Measurements from ENCODE around the gene PPP2R5A. TPM values are rescaled to one million over a fixed set of nuclear protein-coding genes. Genes with fewer than 3 reads are reported as not detected.

Gene PPP2R5A
- polyA plus RNA-seq, 1 experiment = 10.2 TPM

GRCh38 chr1:212290608-212291007, 5.4 kb downstream of the PPP2R5A start:
- POLR2A ChIA-PET = no interaction called here
- CTCF ChIA-PET = interaction anchor here (0.9 to 8.8 kb wide), 10 partner anchors 9 to 219 kb away, joined by 3 to 93 read pairs (median 4); no protein-coding TSS in a partner anchor
- Histone ChIP-seq H3K4me3 (ENCODE audit: low read depth, low read length) (no peak overlapping the region), H3K36me3 (ENCODE audit: control insufficient read depth, insufficient read depth, low read length) (no peaks in the 10 kb centered on the region), H3K27me3 (ENCODE audit: control insufficient read depth, insufficient read depth, low read length) (no peaks in the 10 kb centered on the region)
- no peak for TF ChIP-seq CTCF (IDR thresholded peaks at IDR 0.05; ENCODE audit: insufficient read depth, low read depth, low read length)
- DNase-seq (ENCODE audit: low read depth) = no peak

- peak; percentile 70 for TF ChIP-seq CTCF (IDR thresholded peaks at IDR 0.05; ENCODE audit: insufficient read depth, low read depth, low read length)
- no peaks in the 10 kb centered on the region for H3K36me3 ChIP-seq (ENCODE audit: control insufficient read depth, insufficient read depth, low read length)
- H3K27me3 ChIP-seq (ENCODE audit: control insufficient read depth, insufficient read depth, low read length) = no peaks in the 10 kb centered on the region
- H3K4me3 ChIP-seq (ENCODE audit: low read depth, low read length) = no peak overlapping the region
- ChIA-PET POLR2A (no interaction called here), CTCF (interaction anchor here (0.7 to 8.8 kb wide), 15 partner anchors 8 to 227 kb away, joined by 3 to 93 read pairs (median 4); no protein-coding TSS in a partner anchor)
- no peak for DNase-seq (ENCODE audit: low read depth)
Observed at GRCh38 chr1:212291505-212292134, 6.4 kb downstream of the PPP2R5A start.

- no peak for DNase-seq (ENCODE audit: low read depth)
- H3K4me3 ChIP-seq (ENCODE audit: low read depth, low read length) = no peak overlapping the region
- no peaks in the 10 kb centered on the region for H3K36me3 ChIP-seq (ENCODE audit: control insufficient read depth, insufficient read depth, low read length)
- ChIA-PET CTCF (interaction anchor here (0.8 to 8.8 kb wide), 4 partner anchors 75 to 221 kb away, joined by 3 to 93 read pairs (median 4); no protein-coding TSS in a partner anchor), POLR2A (no interaction called here)
- H3K27me3 ChIP-seq (ENCODE audit: control insufficient read depth, insufficient read depth, low read length) = no peaks in the 10 kb centered on the region
- no peak for TF ChIP-seq CTCF (IDR thresholded peaks at IDR 0.05; ENCODE audit: insufficient read depth, low read depth, low read length)
Observed at GRCh38 chr1:212292250-212293105, 7.3 kb downstream of the PPP2R5A start.

- no peak overlapping the region for H3K4me3 ChIP-seq (ENCODE audit: low read depth, low read length)
Observed at GRCh38 chr1:212293579-212293978, 8.4 kb downstream of the PPP2R5A start.

More at GRCh38 chr1:212293579-212293978, 8.4 kb downstream of the PPP2R5A start:
- H3K36me3 ChIP-seq (ENCODE audit: control insufficient read depth, insufficient read depth, low read length) = no peaks in the 10 kb centered on the region
- no peaks in the 10 kb centered on the region for H3K27me3 ChIP-seq (ENCODE audit: control insufficient read depth, insufficient read depth, low read length)
- peak; percentile 29 for TF ChIP-seq CTCF (IDR thresholded peaks at IDR 0.05; ENCODE audit: insufficient read depth, low read depth, low read length)
- no peak for DNase-seq (ENCODE audit: low read depth)
- POLR2A ChIA-PET = no interaction called here
- CTCF ChIA-PET = interaction anchor here (0.8 to 8.8 kb wide), 4 partner anchors 74 to 231 kb away, joined by 3 to 93 read pairs (median 4); no protein-coding TSS in a partner anchor

Measured in BJ (cell line).